Skeletal muscle cell (primary cell): ENCODE results near the gene PRKCB.
"Not testable (repeated sequence)": the region's sequence is repeated elsewhere in the genome, so short reads cannot be mapped to it uniquely, and the experiment has no call there.

Experiments used
- DNase-seq: peaks from one replicate; pipeline ENCODE4 v3.0.0-alpha.2; 2010; ENCODE audit warnings: low read depth
- H3K4me3 ChIP-seq: 2 replicates; pipeline ENCODE4 v1.5.1; 2011; ENCODE audit warnings: low read depth, mild to moderate bottlenecking, control low read depth, low read length, moderate library complexity

Gene PRKCB

GRCh38 chr16:24218299-24218698 lies 382.5 kb downstream of the PRKCB start:
- no peak overlapping the region for H3K4me3 ChIP-seq
- DNase-seq = no peak

GRCh38 chr16:24221219-24221618 lies 385.4 kb downstream of the PRKCB start:
- no peak for DNase-seq

GRCh38 chr16:24228514-24228913 lies 392.7 kb downstream of the PRKCB start:
- DNase-seq = no peak
- no peak overlapping the region for H3K4me3 ChIP-seq

More at GRCh38 chr16:24221219-24221618, 385.4 kb downstream of the PRKCB start:
- no peak overlapping the region for H3K4me3 ChIP-seq

- no peak overlapping the region for H3K4me3 ChIP-seq
- no peak for DNase-seq
These were observed 397.2 kb downstream of the PRKCB start for GRCh38 chr16:24232936-24233335.

- no peak overlapping the region for H3K4me3 ChIP-seq
- no peak for DNase-seq
These were observed 399.0 kb downstream of the PRKCB start for GRCh38 chr16:24234737-24235136.

GRCh38 chr16:24235806-24236205 lies 400.0 kb downstream of the PRKCB start:
- no peak overlapping the region for H3K4me3 ChIP-seq

GRCh38 chr16:24238846-24239245 lies 403.1 kb downstream of the PRKCB start:
- not testable (repeated sequence) for DNase-seq, H3K4me3 ChIP-seq

More at GRCh38 chr16:24235806-24236205, 400.0 kb downstream of the PRKCB start:
- DNase-seq = no peak

GRCh38 chr16:24246911-24247607 lies 411.3 kb downstream of the PRKCB start:
- H3K4me3 ChIP-seq = no peak overlapping the region
- DNase-seq = no peak

GRCh38 chr16:24253192-24253591 lies 417.4 kb downstream of the PRKCB start:
- no peak for DNase-seq
- H3K4me3 ChIP-seq = no peak overlapping the region

- no peak for DNase-seq
- no peak within 1 kb of the TSS for H3K4me3 ChIP-seq
These were observed 419.9 kb downstream of the PRKCB start, which contains the start of gene CACNG3 for GRCh38 chr16:24255456-24256371. CACNG3 (plus strand) TSS chr16:24256335; CDS start chr16:24256755, 420 bp downstream.

- H3K4me3 ChIP-seq = no peak overlapping the region
- DNase-seq = no peak
These were observed 422.2 kb downstream of the PRKCB start for GRCh38 chr16:24257958-24258357.

- no peak overlapping the region for H3K4me3 ChIP-seq
- no peak for DNase-seq
These were observed 423.0 kb downstream of the PRKCB start for GRCh38 chr16:24258791-24259190.

GRCh38 chr16:24262816-24263215 lies 427.0 kb downstream of the PRKCB start:
- no peak for DNase-seq
- H3K4me3 ChIP-seq = no peak overlapping the region
